Measurements from ENCODE around the gene NPAS3.
A peak's percentile ranks its signal among the peaks of the same experiment; 100 is the strongest.

Gene NPAS3

DNA sequence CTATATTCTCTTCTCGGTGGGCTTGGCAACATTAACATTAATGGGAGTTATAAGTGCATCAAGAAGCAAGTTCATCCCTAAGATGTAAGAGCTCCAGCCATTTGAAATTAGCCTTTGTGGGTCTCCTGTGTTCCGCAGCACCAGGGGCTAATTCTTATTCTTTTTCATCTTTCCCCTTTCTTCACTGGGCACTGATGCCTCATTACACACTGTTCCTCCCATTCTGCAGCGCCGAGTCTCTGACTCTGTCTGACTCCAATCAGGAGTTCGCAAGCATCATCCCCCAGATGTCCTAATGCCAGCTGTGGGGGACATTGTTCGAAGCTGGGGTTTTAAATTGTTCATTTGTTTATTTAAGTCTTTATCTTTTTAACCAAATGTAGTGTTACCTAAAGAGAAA, 670.9 kb downstream of the NPAS3 start:
- no peak for DNase-seq (ENCODE audit: low spot score)
- H3K27ac ChIP-seq, result no peak overlapping the region
- POLR2A ChIA-PET (ENCODE audit: low non-redundant PET), result no interaction called here
- TF ChIP-seq, protein P1, sequence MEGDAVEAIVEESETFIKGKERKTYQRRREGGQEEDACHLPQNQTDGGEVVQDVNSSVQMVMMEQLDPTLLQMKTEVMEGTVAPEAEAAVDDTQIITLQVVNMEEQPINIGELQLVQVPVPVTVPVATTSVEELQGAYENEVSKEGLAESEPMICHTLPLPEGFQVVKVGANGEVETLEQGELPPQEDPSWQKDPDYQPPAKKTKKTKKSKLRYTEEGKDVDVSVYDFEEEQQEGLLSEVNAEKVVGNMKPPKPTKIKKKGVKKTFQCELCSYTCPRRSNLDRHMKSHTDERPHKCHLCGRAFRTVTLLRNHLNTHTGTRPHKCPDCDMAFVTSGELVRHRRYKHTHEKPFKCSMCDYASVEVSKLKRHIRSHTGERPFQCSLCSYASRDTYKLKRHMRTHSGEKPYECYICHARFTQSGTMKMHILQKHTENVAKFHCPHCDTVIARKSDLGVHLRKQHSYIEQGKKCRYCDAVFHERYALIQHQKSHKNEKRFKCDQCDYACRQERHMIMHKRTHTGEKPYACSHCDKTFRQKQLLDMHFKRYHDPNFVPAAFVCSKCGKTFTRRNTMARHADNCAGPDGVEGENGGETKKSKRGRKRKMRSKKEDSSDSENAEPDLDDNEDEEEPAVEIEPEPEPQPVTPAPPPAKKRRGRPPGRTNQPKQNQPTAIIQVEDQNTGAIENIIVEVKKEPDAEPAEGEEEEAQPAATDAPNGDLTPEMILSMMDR (conservative IDR thresholded peaks at IDR 0.05; ENCODE audit: low read depth), result no peak
- CTCF ChIA-PET, result interaction anchor here (0.8 kb wide), 1 partner anchor 131 kb away, joined by 3 read pairs; no protein-coding TSS in a partner anchor

DNA sequence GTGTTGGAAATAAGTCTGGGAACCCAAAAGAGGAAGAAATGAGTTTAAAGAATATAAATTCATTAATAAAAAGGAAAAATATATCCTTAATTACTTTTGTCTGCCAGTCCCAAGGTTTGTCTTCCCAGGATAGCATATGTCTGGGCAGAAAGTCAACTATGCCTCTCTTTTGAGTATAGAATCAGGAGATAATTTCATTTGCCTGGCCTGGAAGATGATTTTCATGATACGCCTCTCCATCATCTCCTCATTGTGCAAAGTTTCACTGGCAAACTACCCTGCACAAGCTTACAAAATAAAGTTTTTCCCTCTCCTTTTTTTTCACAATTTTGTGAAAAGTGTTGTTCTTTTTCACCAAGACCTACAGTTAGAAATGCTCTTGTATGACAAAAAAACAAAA, 671.4 kb downstream of the NPAS3 start:
- TF ChIP-seq, protein P1 (conservative IDR thresholded peaks at IDR 0.05; ENCODE audit: low read depth), result no peak
- POLR2A ChIA-PET (ENCODE audit: low non-redundant PET), result no interaction called here
- CTCF ChIA-PET, result interaction anchor here (0.8 to 1.1 kb wide), 2 partner anchors 9 to 130 kb away, joined by 3 to 4 read pairs; no protein-coding TSS in a partner anchor
- DNase-seq (ENCODE audit: low spot score), result no peak
- no peak overlapping the region for H3K27ac ChIP-seq

DNA sequence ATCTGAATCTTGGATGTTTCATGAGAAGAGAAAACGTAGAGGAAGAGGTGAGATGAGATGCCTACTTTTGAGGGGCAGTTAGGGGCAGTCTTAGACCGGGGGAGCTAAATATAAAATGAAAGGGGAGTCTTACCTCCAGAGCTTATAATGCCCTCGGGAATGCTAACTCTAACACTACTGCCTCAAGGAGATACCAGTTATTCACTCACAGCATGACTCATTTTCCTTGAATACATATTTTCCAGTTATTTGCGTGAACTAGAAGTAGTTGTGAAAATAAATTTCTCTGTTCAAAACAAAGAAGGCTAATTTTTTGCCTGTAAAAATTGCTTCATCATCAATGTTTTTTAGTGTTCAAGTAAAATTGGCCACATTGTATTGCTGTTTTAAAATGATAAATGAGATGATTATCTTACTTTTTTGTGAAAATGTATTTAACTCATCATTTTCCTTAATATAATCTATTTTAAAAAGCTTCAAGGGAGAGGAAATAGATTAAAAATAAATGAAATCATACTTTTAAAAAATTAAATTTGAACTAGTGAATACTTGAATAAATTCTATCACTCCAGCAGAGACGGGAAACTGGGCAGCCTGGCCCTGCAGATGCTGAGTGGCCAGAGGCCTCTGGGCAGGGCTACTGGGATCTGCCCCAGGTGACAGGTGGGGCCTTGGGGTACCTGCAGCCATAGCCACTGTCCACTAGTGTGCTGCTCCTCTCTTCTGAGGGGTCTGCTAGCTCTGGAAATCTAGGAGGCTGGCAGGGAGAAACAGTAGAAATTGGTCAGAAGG, 672.9 kb downstream of the NPAS3 start:
- ChIA-PET POLR2A (ENCODE audit: low non-redundant PET) (no interaction called here), CTCF (interaction anchor here (1.1 kb wide), 1 partner anchor 10 kb away, joined by 4 read pairs; no protein-coding TSS in a partner anchor)
- peak; percentile 38 for DNase-seq (ENCODE audit: low spot score)
- TF ChIP-seq, protein P1 (conservative IDR thresholded peaks at IDR 0.05; ENCODE audit: low read depth), result no peak
- no peak overlapping the region for H3K27ac ChIP-seq

DNA sequence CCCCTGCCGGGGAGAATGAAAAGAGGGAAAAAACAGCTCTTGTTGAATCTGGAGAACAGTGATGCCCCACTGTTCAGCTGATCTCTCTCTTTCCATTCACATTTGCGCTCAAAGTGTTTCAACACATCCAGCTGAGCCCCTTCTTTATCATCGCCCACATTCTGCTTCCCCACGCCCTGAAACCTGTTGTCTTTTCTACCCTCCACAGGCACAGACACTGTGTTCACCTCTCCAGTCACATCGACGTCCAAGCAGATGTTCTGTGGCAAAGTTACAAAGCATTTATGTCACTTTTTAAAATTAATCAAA, 673.5 kb downstream of the NPAS3 start:
- no peak for DNase-seq (ENCODE audit: low spot score)
- no peak overlapping the region for H3K27ac ChIP-seq
- POLR2A ChIA-PET (ENCODE audit: low non-redundant PET), result no interaction called here
- CTCF ChIA-PET, result no interaction called here
- TF ChIP-seq, protein P1 (conservative IDR thresholded peaks at IDR 0.05; ENCODE audit: low read depth), result no peak

DNA sequence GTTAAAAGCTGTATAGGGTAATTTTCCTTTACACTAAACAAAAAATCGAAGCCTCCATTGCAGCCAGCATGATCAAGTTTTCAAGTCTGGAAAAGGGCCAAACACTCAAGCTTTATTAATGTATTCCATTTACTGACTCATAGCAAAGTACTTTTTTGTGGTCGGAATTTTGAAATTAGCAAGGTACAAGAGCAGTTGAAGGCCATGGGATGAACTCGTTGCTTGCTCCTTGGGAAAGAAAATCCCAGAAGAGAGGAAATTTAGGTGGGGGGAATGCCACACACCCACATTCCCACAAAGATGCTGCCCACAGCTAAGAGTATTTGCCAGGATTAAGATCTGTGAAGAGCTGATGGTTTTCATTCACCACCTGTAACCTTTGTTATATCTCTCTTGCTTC, 678.5 kb downstream of the NPAS3 start:
- ChIA-PET CTCF (no interaction called here), POLR2A (ENCODE audit: low non-redundant PET) (no interaction called here)
- peak; percentile 68 for DNase-seq (ENCODE audit: low spot score)
- H3K27ac ChIP-seq, result no peak overlapping the region
- TF ChIP-seq, protein P1 (conservative IDR thresholded peaks at IDR 0.05; ENCODE audit: low read depth), result no peak

DNA sequence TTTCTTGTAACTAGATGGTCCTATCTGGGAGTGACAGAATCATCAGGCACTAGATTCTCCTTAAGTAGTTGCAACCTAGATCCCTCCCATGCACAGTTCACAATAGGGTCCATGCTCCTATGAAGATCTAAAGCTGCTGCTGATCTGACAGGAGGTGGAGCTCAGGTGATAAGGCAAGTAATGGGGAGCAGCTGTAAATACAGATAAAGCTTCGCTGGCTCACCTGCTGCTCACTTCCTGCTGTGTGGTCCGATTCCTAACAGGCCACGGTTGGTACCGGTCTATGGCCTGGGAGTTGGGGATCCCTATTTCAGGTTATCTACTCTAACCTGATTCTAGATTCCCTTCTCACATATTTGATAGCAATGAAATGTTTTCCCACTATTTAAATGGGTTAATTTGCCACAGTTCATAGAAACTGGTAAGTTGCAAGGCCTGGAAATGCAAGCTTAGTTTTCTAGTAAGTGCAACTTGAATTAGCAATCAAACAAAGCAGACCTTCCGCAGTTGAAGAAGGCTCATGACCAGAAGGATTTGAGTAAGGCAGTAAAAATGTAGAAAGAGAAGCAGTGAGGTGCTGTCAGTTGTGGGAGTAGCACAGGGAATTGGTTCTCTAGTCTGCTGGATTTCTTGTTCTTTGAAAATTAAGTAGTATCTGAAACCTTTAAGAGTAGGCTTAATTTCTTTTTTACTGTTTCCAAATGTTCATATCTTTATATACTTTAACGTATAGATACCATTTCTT, 679.9 kb downstream of the NPAS3 start:
- no peak overlapping the region for H3K27ac ChIP-seq
- DNase-seq (ENCODE audit: low spot score), result no peak
- CTCF ChIA-PET, result no interaction called here
- TF ChIP-seq, protein P1 (conservative IDR thresholded peaks at IDR 0.05; ENCODE audit: low read depth), result no peak
- POLR2A ChIA-PET (ENCODE audit: low non-redundant PET), result no interaction called here

All from RWPE1 (cell line).